ENCODE results near the gene PYGM. TPM values are rescaled to one million over a fixed set of nuclear protein-coding genes. Genes with fewer than 3 reads are reported as not detected.

The PYGM gene
- total RNA-seq, 1 donor from 2014 or later = not detected

DNA sequence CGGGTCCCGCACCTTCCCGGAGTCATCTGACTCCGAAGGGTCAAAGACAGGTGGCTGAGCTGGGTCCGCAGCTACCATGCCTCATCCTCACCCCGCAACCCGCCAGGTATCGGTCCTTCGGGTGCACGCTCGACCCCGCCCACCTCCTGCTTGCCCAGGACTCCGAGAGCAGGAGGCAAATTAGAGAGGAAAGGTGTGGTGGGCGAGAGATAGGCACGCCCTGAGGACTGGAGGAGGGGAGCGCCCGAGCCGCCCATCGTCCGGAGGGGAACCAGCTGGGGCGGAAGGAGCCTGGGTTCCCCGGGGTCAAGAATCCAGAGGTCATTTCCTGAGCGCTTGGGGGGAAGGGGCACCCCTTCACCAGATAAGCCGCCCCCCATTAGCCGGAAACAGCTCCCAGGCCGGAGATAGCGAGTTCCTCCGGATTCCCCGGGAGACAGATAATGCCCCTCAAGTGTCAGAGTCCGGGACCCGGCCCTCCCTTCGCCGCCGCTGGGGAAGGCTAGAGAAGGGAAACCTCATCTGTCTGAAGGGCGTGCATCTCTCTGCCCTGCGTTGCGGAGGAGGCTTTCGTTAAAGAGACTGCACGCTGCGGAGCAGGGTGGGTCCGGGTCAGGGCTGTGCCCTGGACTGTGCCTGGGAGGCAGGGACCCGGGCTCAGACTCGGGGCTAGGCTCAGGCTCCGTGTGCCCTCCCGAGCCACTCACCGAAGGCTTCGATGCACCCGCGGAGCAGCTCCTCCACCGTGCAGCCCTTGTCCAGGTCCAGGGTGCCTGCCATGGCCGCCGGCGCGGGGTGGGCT is 17.5 kb downstream of the PYGM start:
- peak overlapping the region; percentile 28 for H3K4me3 ChIP-seq (ENCODE audit: low read depth, low read length)
- DNase-seq (ENCODE audit: low read depth) = no peak
- TF ChIP-seq, protein P1, sequence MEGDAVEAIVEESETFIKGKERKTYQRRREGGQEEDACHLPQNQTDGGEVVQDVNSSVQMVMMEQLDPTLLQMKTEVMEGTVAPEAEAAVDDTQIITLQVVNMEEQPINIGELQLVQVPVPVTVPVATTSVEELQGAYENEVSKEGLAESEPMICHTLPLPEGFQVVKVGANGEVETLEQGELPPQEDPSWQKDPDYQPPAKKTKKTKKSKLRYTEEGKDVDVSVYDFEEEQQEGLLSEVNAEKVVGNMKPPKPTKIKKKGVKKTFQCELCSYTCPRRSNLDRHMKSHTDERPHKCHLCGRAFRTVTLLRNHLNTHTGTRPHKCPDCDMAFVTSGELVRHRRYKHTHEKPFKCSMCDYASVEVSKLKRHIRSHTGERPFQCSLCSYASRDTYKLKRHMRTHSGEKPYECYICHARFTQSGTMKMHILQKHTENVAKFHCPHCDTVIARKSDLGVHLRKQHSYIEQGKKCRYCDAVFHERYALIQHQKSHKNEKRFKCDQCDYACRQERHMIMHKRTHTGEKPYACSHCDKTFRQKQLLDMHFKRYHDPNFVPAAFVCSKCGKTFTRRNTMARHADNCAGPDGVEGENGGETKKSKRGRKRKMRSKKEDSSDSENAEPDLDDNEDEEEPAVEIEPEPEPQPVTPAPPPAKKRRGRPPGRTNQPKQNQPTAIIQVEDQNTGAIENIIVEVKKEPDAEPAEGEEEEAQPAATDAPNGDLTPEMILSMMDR (conservative IDR thresholded peaks at IDR 0.05; ENCODE audit: low read depth, low read length) = no peak

DNA sequence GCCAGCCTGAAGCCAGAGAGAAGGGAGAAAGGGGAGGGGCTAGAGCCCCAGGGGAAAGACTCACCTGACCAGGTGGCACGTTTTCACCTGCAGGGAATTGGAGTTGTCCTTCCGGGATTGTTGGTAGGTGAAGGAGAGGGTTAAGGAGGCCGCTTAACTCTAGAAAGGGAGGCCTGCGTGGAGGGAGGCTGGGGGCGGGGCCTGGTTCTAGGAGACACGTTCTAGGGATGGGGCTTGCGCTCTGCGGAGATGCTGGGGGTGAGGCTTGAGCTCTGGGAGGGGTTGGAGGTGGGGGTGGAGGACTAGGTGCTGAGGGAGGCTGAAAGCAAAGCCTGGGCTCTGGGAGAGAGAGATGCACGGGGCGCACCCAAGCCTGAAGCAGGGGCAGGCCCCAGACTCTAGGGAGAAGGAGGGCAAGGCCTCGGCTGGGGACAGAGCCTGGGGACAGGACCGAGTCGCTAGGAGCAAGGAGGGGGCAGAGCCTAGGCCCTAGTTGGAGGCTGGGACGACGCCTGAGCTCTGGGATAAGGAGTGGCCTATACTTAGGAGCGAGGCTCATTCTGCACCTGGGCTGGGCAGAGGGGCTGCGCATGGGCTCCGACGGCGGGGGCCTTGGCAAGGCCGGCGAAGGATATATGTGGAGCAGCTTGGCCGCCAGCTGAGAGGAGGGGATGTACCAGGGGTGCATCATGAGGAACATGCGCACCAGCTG is 18.2 kb downstream of the PYGM start:
- DNase-seq (ENCODE audit: low read depth) = no peak
- H3K4me3 ChIP-seq (ENCODE audit: low read depth, low read length) = no peak overlapping the region

DNA sequence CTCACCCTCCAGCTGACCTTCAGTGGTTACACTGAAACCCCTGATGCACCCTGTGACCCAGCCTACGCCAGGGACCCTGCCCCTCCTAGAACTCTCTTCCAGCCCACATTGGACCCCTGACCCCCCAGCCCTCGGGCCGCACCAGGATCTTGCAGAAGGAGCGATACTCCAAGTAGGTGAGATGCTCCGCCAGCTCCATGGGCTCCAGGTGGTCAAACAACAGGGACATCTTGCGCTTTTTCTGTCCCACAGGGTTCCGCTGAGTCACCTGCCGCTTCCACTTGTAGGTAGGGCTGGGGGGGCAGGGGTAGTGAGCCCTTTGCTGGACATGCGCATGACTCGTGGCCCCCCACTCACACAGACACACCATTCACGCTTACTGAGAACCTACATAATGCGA is 19.9 kb downstream of the PYGM start:
- TF ChIP-seq, protein P1 (conservative IDR thresholded peaks at IDR 0.05; ENCODE audit: low read depth, low read length) = no peak
- no peak overlapping the region for H3K4me3 ChIP-seq (ENCODE audit: low read depth, low read length)
- DNase-seq (ENCODE audit: low read depth) = no peak

More for the DNA sequence above, 18.2 kb downstream of the PYGM start:
- TF ChIP-seq, protein P1 (conservative IDR thresholded peaks at IDR 0.05; ENCODE audit: low read depth, low read length) = no peak

DNA sequence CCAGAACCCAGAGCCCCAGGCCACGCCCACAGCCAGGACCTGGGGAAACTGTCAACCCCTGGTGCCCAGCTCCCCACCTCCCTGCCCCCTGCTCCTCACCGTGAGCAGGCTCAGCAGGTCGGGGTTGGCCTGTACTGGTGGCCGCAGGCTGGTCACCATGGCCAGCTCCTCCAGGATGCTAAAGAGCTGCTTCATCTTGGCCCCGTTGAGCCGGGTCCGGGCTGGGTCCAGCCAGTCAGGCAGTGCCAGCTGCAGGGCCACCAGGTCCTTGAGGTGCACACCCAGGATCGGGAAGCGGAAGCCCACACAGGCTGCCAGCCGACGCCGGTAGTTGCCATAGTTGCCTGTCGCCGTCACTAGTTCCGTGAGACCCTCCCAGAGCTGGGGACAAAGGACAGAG is 23.1 kb downstream of the PYGM start:
- TF ChIP-seq, protein P1 (conservative IDR thresholded peaks at IDR 0.05; ENCODE audit: low read depth, low read length) = no peak
- DNase-seq (ENCODE audit: low read depth) = no peak
- no peak overlapping the region for H3K4me3 ChIP-seq (ENCODE audit: low read depth, low read length)

DNA sequence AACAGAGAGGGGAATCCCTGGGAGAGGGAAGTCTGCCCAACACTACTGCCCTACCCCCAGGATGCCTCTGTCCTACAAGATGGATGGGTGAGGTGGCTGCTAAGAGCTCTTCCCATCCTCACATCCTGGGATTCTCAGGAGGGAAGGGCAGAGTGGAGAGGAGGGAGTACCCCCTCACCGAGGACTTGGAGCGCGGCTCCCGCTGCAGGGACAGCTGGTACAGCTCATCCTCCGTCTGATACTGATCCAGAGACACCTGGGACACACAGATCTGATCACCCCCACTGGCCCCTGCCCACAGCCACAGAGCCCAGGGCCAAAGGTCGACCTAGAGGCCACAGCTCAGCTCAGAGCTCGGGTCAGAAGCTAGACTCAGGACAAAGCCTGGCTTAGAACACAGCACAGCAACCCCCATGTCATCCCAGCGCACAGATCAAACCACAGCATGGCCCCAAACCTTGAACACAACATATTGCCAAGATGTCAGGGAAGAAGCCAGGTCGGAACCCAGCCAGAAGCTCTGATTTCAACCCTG is 24.0 kb downstream of the PYGM start:
- TF ChIP-seq, protein P1 (conservative IDR thresholded peaks at IDR 0.05; ENCODE audit: low read depth, low read length) = no peak
- DNase-seq (ENCODE audit: low read depth) = no peak
- no peak overlapping the region for H3K4me3 ChIP-seq (ENCODE audit: low read depth, low read length)

DNA sequence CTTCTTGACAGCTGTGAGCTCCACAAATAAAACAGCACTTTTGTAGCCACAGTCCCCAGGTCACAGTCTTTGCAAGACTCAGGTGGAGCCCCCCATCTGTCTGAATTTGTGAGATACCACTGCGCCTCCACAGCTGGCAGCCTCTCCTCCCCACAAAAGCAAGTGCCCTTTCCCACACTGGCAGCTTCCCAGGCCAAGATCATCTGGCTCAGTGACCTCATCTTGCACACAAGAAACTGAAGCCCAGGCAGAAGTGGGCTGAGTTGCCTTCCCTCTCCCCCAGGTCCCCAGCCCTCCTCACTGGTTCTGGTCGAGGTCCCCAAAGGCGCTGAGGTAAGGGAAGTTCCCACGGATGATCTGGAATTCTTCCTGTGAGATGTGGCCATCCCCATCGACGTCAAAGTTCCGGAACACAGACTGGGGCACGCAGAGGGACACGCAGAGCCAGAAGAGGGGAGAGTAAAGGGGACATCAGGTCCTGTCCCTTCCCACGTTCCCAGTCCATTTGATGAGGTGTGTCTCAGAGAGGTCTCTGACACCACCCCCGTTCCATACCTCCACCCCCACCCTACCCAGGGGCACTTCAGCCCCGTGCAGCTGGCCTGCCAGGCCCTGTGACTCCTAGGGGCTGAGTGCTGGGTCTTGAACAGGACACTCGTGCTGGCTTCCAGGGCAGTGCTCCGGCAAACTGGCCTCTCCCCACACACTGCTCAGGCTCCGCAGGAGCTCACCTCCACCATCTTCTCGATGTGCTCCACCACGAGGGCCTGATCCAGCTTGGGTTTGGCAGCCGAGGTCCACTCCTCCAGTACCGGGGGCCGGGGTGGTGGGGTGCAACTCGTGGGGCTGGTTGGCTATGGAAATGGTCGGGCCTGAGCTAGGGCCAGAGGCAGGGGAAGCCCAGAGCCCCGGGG is 24.7 kb downstream of the PYGM start:
- DNase-seq (ENCODE audit: low read depth) = no peak
- TF ChIP-seq, protein P1 (conservative IDR thresholded peaks at IDR 0.05; ENCODE audit: low read depth, low read length) = no peak

More for the DNA sequence above, 24.7 kb downstream of the PYGM start:
- H3K4me3 ChIP-seq (ENCODE audit: low read depth, low read length) = no peak overlapping the region
